Astrocyte of the cerebellum (primary cell): ENCODE measurements around the gene GCHFR.

Experiments used
- DNase-seq: peaks from one replicate; pipeline ENCODE4 v3.0.0-alpha.2; 2011; ENCODE audit warnings: low read depth
- H3K4me3 ChIP-seq: 2 replicates; pipeline ENCODE4 v1.5.1; 2011; ENCODE audit warnings: mild to moderate bottlenecking, low read depth, low read length, moderate library complexity
- in situ Hi-C: cut with HindIII; loops from 2 replicates; pipeline ENCODE4 v1.10.0; 2017; ENCODE audit warnings: low sequenced_read_pairs
- TF ChIP-seq, protein P1 (sequence below): IDR thresholded peaks from 2 replicates; pipeline ENCODE4 v1.5.1; 2012; ENCODE audit warnings: low read length, low read depth, moderate library complexity, mild to moderate bottlenecking; ENCODE audit errors: missing control alignments

Gene GCHFR

GRCh38 chr15:40763801-40764628 lies at the start of gene GCHFR:
Gene GCHFR (plus strand): TSS chr15:40764068. CDS start chr15:40764181, 113 bp downstream.
- in situ Hi-C loops, result no loop called here
- no peak for DNase-seq
- peak within 1 kb of the TSS; percentile 31 for H3K4me3 ChIP-seq
- TF ChIP-seq, protein P1, sequence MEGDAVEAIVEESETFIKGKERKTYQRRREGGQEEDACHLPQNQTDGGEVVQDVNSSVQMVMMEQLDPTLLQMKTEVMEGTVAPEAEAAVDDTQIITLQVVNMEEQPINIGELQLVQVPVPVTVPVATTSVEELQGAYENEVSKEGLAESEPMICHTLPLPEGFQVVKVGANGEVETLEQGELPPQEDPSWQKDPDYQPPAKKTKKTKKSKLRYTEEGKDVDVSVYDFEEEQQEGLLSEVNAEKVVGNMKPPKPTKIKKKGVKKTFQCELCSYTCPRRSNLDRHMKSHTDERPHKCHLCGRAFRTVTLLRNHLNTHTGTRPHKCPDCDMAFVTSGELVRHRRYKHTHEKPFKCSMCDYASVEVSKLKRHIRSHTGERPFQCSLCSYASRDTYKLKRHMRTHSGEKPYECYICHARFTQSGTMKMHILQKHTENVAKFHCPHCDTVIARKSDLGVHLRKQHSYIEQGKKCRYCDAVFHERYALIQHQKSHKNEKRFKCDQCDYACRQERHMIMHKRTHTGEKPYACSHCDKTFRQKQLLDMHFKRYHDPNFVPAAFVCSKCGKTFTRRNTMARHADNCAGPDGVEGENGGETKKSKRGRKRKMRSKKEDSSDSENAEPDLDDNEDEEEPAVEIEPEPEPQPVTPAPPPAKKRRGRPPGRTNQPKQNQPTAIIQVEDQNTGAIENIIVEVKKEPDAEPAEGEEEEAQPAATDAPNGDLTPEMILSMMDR, result peak; percentile 4

GRCh38 chr15:40714144-40714543 lies 49.7 kb upstream of the GCHFR start:
- H3K4me3 ChIP-seq, result no peak overlapping the region
- in situ Hi-C loops, result no loop called here
- TF ChIP-seq, protein P1, result no peak
- DNase-seq, result no peak

- in situ Hi-C loops, result no loop called here
- H3K4me3 ChIP-seq, result no peak overlapping the region
- DNase-seq, result no peak
- TF ChIP-seq, protein P1, result no peak
Observed at GRCh38 chr15:40716165-40716564, 47.7 kb upstream of the GCHFR start.

DNA sequence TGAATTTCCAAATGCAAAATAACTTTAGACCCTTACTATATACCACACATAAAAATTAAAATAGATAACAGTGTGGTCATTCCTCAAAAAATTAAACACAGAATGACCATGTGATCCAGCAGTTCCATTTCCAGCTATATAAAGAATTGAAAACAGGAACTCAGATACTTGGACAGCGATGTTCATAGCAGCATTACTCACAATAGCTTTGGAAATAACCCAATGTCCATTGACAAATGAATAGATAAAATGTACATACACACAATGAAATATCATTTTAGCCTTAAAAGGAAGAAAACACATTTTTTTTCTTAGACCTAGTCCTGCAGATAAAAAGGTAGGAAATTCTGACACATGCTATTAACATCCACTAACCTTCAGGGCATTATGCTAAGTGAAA lies 42.2 kb upstream of the GCHFR start:
- TF ChIP-seq, protein P1, result no peak
- in situ Hi-C loops, result no loop called here
- DNase-seq, result no peak

GRCh38 chr15:40722354-40722753 lies 41.5 kb upstream of the GCHFR start:
- DNase-seq, result no peak
- TF ChIP-seq, protein P1, result no peak
- in situ Hi-C loops, result no loop called here
- H3K4me3 ChIP-seq, result no peak overlapping the region

More for the DNA sequence above, 42.2 kb upstream of the GCHFR start:
- H3K4me3 ChIP-seq, result no peak overlapping the region

DNA sequence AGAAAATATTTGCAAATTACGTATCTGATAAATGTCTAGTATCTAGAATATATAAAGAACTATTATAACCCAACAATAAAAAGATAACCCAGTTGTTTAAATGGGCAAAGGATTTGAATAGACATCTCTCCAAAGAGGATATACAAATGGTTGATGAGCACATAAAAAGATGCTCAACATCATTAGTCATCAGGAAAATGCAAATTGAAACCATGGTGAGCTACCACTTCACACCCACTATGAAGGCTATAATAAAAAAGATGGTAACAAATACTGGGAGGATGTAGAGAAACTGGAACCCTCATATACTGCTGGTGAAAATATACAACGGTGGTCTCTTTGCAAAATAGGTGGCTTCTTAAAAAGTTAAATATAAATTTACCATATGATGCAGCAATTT lies 40.9 kb upstream of the GCHFR start:
- DNase-seq, result no peak
- TF ChIP-seq, protein P1, result no peak
- H3K4me3 ChIP-seq, result no peak overlapping the region
- in situ Hi-C loops, result no loop called here
